ENCODE measurements around the gene TSSK6.

Gene TSSK6

DNA sequence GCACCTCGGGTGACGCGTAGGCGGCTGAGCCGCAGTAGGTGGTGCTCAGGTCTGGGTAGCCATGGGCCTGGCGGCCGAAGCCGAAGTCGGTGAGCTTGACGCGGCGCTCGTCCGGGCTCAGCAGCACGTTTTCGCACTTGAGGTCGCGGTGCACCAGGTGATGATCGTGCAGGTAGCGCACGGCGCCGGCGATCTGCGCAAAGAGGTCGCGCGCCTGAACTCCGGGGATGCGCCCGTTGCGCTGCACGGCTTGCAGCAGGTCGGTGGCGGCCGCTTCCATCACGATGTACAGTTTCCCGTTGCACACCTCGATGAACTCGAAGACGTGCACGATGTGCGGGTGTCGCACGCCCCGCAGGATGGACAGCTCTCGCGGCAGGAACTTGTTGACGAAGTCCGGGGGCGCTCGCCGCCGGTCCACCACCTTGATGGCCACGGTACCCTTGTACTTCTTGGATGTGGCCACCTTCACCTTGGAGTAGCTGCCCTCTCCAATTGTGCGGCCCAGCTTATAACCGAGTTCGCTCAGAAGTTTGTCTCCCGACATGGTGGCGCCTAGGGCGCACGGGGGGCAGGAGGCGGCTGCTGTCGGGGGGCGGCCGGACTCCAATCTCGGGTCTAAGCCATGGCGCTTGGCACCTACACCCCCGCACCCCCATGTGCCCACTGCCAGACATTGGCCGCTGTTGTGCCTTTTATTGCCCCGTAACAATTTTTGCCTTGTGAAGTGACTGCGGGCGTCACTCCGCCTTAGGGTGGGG, at the start of gene TSSK6:
Gene TSSK6, minus strand, starts transcription at position 668 of the 761 bp plus-strand sequence. Its CDS starts 121 bp downstream, at position 547.
- DNase-seq = no peak

- no peak for DNase-seq
These were observed 48.0 kb upstream of the TSSK6 start for GRCh38 chr19:19563348-19563848.

GRCh38 chr19:19562665-19563347, 47.5 kb upstream of the TSSK6 start:
- peak; percentile 18 for DNase-seq

DNA sequence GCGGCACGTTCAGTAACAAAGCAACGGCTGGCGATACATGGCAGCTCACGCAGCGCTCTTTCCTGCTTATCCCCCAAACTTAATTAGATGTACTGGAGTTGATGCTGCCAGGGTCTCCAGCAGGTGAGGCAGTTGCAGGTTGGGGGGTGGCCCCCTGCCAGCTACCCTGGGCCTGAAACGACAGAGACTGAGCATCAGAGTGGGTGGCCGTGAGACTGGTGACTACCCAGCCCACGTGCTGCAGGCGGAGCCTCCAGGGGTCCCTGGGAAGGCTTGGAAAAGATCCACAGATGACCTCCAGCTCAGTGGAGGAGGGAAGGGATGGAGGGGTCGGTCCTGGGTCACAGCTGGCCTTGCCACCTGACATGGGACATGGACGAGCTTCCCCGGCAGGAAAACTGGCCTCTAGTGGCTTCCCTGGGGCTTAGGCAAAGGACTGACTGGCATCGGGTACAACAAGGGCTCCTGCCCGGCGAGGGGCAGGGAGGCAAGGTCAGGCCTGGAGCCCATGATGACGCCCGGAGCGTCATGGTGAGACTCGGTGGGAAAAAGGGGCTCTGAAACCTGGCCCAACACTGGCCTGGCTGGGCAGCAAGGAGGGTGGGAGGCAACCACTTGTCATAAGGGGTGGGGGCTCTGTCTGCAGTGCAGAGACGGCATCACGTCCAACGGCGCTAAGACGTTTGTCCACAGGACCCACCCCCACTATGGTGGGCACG, 46.8 kb upstream of the TSSK6 start:
- no peak for DNase-seq

GRCh38 chr19:19559931-19560330, 44.6 kb upstream of the TSSK6 start:
- DNase-seq = no peak

- DNase-seq = no peak
These were observed 43.3 kb upstream of the TSSK6 start for GRCh38 chr19:19558636-19559035.

DNA sequence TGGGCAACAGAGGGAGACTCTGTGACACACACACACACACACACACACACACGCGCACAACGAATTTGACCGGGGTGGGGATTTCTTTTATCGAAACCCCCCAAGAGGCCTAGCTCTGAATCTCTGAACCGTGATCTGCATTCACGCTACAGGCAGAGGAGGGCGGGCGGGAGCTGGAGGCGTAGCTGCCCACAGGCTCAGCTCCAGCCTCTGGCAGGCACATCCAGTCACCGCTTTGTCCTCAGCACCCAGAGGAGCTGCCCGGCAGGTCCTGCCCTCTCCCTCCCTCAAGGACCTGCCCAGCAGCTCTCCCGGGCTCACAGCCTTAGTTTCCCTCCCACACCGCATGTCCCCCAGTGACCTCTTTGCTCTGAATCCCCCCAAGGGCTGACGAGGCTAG, 42.7 kb upstream of the TSSK6 start:
- DNase-seq = no peak

DNA sequence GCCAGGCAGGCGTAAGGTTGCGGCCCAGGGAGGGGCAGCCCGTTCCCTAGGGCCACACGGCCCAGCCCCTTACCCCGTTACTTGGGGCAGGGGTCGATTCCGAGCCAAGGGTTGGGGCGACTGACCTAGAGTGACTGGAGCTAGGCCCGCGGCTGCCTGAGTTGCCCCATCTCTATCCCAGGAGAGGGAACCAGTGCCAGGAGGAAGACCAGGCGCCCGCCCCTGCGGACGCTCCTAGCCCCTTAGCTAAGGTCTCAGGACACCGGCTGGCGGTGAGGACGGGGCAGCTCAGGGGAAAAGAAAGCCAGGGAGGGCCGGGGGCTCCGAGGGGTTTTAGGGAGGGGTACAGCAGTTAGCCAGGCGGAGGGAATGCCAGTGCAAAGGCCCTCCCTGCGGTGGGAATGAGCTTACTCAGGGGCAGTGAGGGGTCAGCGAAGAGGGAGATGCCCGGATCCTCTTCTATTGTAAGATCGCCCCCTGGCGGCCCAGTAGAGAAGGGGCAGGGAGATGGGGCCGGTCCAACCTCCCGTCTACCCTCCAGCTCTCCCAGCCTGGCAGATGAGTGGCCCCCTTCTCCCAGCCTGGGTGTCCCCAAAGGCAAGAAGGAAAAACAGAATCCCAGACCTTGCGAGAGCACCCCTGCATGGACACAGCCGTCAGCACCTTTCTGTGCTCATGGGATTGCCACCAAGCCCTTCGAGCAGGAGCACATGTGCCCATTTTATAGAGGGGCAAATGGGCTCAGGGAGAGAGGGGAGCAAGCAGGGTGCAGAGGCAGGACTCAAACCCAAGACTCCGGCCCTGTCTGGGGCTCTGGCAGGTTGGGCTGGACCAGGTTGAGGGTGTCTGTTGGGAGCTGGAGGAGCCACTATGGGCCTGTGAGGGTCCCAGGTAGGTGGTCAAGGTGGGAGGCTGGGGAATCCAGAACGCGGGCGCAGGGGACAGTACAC, 39.0 kb upstream of the TSSK6 start:
- peak; percentile 52 for DNase-seq

DNA sequence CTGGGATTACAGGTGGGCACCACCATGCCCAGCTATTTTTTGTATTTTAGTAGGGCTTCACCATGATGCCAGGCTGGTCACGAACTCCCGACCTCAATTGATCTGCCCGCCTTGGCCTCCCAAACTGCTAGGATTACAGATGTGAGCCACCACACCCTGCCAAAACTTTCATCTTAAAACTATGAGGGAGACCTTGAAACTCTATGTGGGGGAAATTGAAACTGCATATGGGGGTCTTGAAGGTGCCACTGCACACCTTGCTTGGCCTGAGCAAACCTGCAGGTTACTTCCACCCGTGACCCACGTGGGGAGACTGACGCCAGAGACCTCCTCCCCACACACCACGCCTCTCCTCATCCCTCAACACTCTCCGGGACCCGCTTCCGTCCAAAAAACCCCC, 38.3 kb upstream of the TSSK6 start:
- no peak for DNase-seq

DNA sequence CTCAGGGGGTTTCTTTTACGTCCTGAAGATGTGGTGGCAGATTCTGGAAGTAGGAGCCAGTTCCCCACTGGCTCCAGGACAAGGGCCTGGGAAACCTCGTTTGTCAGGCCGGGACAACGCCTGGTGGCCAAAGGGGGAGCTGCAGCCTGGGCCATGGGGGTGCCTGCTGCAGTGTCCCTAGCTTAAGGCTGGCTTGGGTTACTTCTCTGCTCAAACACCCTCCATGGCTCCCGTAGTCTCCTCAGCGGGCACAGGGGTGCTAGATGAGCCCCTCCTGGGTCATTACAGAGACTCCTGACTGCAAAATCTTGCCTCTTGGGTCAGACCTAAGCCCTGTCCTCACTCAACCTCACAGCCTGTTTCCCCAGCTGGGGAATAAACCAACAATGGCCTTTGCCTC, 37.5 kb upstream of the TSSK6 start:
- no peak for DNase-seq

GRCh38 chr19:19551853-19552192, 36.5 kb upstream of the TSSK6 start:
- no peak for DNase-seq

DNA sequence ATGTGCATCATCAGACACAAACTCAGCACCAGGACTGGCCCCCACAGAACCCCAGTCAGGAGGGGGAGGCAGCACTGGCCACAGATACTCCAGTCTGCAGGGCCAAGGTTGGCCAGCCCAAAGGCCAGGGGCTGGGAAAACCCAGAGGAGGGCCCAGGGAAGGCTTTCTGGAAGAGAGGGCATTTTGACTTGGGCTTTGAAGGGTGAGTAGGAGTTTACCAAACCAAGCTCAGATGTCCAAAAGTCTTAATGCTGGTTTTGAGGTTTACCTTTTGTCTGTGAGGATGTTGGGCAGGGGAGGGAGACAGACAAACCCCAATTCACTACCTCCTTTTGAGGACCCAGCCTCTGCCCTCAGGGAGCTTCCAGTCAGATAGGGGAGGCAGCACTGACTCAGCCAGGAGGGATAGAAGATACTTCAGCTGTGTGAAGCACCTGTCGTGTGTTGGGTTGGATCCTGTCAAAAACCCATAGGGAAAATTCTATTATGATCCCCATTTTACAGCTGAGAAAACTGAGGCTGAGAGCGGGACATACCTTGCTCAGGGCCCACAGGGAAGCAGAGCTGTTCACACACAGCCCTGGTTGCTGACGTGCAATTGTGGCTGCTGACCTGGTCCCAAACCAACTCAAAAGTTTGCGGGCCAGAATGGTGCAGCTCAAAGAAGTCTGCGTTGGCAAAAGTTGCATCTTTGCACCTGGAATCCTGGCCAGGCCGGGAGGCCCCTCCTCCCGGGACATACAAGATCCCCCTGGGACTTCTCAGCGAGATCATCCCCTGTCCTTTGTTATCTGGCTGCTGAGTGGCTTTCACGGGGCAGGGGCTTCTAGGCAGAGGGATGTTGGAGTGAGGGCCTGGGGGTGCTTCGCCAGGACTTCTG, 35.9 kb upstream of the TSSK6 start:
- DNase-seq = no peak

DNA sequence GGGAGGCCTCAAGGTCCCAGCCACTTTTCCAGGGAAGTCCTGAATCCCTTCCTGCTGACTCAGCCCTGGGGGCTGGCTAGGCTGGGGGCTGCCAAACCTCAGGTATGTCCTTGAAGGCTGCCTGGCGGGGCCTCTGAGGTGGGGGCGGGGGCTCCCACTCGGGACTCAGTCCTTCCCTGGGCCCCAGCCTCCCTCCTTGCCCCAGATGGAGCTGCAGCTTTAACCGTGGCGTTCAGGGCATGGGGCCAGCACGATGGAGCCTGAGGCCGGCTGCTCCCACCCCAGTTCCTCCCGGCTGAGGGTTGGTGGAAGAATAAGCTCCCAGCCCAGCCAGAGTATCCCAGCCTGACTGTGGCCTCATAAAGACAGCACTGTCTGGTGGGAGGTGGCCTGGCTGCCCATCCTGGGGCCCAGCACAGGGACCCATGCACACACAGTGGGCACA, 35.2 kb upstream of the TSSK6 start:
- no peak for DNase-seq

- DNase-seq = no peak
These were observed 34.6 kb upstream of the TSSK6 start for GRCh38 chr19:19549804-19550464.

GRCh38 chr19:19548915-19549759, 33.8 kb upstream of the TSSK6 start:
- DNase-seq = no peak

DNA sequence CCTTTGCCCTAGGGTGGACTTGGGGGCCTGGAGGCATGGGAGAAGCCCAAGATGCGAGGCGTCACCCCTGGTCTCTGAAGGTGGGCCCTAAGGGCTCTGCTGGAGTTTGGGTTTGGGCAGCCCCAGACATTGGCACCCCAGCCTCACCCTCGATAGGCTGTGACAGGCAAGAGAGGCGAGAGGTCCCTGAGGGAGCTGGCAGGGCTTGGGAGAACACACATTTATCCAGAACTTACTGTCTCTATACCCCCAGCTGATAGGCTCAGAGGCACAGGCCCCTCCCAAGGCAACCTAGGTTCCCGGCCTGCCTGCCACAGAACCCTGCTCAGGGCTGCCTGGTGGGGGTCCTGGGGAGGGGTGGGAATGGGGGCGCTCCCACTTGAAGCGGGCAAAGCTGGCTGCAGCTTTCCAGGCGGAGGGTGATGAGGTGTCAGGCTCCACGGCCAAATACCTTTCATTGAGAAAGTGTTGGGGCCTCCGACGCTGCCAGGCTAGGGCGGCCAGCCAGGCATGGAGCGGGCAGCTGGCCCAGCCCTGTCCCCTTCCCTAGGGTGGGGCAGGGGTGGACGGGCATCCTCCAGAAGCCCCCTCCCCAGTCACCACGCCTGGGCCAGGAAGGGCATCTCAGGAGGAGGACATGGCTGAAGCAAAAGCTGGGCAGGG, 32.5 kb upstream of the TSSK6 start:
- no peak for DNase-seq

GRCh38 chr19:19546751-19547162, 31.4 kb upstream of the TSSK6 start:
- DNase-seq = no peak

- no peak for DNase-seq
These were observed 30.4 kb upstream of the TSSK6 start for GRCh38 chr19:19545707-19546106.

DNA sequence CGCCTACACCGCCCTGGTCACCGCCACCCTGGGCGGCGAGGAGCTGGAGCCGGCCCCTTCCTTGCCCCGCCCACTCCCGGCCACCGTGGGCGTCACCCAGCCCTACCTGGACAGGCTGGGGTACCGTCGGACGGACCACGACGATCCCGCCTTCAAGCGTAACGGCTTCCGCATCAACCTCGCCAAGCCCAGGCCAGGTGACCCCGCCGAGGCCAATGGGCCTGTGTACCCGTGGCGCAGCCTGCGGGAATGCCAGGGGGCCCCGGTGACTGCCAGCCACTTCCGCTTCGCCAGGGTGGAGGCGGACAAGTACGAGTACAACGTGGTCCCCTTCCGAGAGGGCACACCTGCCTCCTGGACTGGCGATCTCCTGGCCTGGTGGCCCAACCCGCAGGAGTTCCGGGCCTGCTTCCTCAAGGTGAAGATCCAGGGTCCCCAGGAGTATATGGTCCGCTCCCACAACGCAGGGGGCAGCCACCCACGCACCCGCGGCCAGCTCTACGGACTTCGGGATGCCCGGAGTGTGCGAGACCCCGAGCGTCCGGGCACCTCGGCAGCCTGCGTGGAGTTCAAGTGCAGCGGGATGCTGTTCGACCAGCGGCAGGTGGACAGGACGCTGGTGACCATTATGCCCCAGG, 29.7 kb upstream of the TSSK6 start:
- DNase-seq = no peak
